Measurements from ENCODE around the gene KIAA0319L.

The KIAA0319L gene

GRCh38 chr1:35442734-35443133 lies 114.5 kb downstream of the KIAA0319L start:
- H3K4me3 ChIP-seq (replicated peaks in 1 of 2; ENCODE audit: low read depth in 2 of 2, low read length in 2 of 2), result no peak overlapping the region
- TF ChIP-seq CTCF (IDR thresholded peaks at IDR 0.05; ENCODE audit: low read depth, low read length), result no peak
- DNase-seq (ENCODE audit: low read depth in 2 of 2), result no peak

- DNase-seq (ENCODE audit: low read depth in 2 of 2), result no peak
- H3K4me3 ChIP-seq (replicated peaks in 1 of 2; ENCODE audit: low read depth in 2 of 2, low read length in 2 of 2), result no peak overlapping the region
- no peak for TF ChIP-seq CTCF (IDR thresholded peaks at IDR 0.05; ENCODE audit: low read depth, low read length)
These were observed 115.2 kb downstream of the KIAA0319L start for GRCh38 chr1:35441926-35442579.

GRCh38 chr1:35439626-35440025 lies 117.6 kb downstream of the KIAA0319L start:
- DNase-seq (ENCODE audit: low read depth in 2 of 2), result no peak
- TF ChIP-seq CTCF (IDR thresholded peaks at IDR 0.05; ENCODE audit: low read depth, low read length), result no peak
- H3K4me3 ChIP-seq (replicated peaks in 1 of 2; ENCODE audit: low read depth in 2 of 2, low read length in 2 of 2), result no peak overlapping the region

- H3K4me3 ChIP-seq (replicated peaks in 1 of 2; ENCODE audit: low read depth in 2 of 2, low read length in 2 of 2), result no peak overlapping the region
- no peak for DNase-seq (ENCODE audit: low read depth in 2 of 2)
- TF ChIP-seq CTCF (IDR thresholded peaks at IDR 0.05; ENCODE audit: low read depth, low read length), result no peak
These were observed 120.0 kb downstream of the KIAA0319L start for GRCh38 chr1:35437200-35437599.

GRCh38 chr1:35436078-35436477 lies 121.1 kb downstream of the KIAA0319L start:
- no peak for DNase-seq (ENCODE audit: low read depth in 2 of 2)
- no peak for TF ChIP-seq CTCF (IDR thresholded peaks at IDR 0.05; ENCODE audit: low read depth, low read length)

GRCh38 chr1:35434703-35435102 lies 122.5 kb downstream of the KIAA0319L start:
- no peak overlapping the region for H3K4me3 ChIP-seq (replicated peaks in 1 of 2; ENCODE audit: low read depth in 2 of 2, low read length in 2 of 2)
- TF ChIP-seq CTCF (IDR thresholded peaks at IDR 0.05; ENCODE audit: low read depth, low read length), result no peak
- no peak for DNase-seq (ENCODE audit: low read depth in 2 of 2)

More at GRCh38 chr1:35436078-35436477, 121.1 kb downstream of the KIAA0319L start:
- no peak overlapping the region for H3K4me3 ChIP-seq (replicated peaks in 1 of 2; ENCODE audit: low read depth in 2 of 2, low read length in 2 of 2)

- H3K4me3 ChIP-seq (replicated peaks in 1 of 2; ENCODE audit: low read depth in 2 of 2, low read length in 2 of 2), result no peak overlapping the region
- no peak for TF ChIP-seq CTCF (IDR thresholded peaks at IDR 0.05; ENCODE audit: low read depth, low read length)
- DNase-seq (ENCODE audit: low read depth in 2 of 2), result no peak
These were observed 123.5 kb downstream of the KIAA0319L start for GRCh38 chr1:35433714-35434113.

Data from cardiac fibroblast (primary cell).